ENCODE measurements around the gene NUDCD2.
"Not testable (repeated sequence)": the region's sequence is repeated elsewhere in the genome, so short reads cannot be mapped to it uniquely, and the experiment has no call there.

- not testable (repeated sequence) for TF ChIP-seq POLR2A, EP300 (IDR thresholded peaks at IDR 0.05)
Observed at GRCh38 chr5:163455406-163455805, 4.5 kb downstream of the NUDCD2 start.
